CD1c-positive myeloid dendritic cell (primary cell): Measurements from ENCODE around the gene GAS2L1.

Experiments
- DNase-seq: peaks from one replicate; pipeline ENCODE4 v3.0.0-alpha.2; 2016; ENCODE audit errors: extremely low spot score

GAS2L1 gene

GRCh38 chr22:29327089-29327764 is 20.8 kb downstream of the GAS2L1 start:
- DNase-seq = no peak

GRCh38 chr22:29328055-29328454 is 21.6 kb downstream of the GAS2L1 start:
- no peak for DNase-seq

- no peak for DNase-seq
These were observed 22.4 kb downstream of the GAS2L1 start for GRCh38 chr22:29328566-29329500.

DNA sequence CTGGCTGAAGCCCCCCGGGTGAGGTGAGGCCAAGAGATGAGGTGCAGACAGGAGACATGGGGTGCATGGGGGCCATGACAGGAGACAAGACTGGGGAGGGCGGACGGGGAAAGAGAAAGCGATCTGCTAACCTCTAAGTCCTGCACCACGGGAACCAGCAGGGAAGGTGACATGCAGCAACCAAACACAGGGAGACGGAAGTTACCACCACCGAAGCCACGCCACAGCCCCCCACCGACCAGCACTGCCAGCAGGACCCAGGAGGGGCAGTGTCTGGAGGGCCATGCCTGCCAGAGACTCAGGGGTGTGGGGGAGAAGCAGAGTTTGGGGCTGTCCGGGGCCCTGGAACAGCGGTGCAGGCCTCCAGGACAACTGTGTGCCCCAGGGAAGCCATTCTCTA is 23.1 kb downstream of the GAS2L1 start:
- DNase-seq = no peak

DNA sequence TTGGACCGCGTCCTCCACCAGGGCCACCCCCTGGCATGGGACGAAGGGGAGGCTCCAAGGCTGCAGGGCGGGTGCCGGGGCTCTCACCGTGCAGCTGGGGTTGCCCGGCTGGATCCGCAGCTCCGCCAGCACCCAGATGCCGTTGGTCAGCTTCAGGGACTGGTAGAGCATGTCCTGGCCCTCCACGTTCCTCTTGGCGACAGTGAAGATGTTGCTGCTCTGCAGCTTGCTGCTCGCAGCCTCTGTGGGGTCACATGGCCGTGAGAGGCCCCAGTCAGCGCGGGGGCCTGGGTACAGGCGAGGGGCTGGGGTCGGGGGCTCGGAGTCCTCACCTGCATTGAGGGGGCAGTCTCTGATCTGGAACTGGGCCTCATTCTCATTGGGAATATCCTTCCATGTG is 23.8 kb downstream of the GAS2L1 start:
- DNase-seq = no peak

DNA sequence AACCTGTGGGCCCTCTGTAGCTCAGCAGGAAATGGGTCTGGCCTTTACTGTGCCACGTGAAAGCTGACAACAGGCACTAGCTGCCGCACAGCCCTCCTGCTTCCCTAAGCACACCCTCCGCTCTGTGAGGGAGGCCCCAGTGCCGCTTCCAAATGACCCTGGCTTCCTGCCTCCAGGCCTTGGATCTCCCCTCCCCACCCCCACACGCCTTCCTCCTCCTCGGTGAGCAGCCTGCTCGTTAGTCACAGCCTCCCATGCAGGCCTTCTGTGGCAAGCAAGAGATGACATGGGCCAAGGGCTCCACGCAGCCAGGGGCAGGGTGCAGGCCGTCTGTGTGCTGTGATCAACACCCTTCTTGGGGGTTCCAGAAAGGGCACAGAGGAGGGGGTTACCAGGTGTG is 24.3 kb downstream of the GAS2L1 start:
- DNase-seq = no peak

GRCh38 chr22:29331213-29331612 is 24.8 kb downstream of the GAS2L1 start:
- no peak for DNase-seq

GRCh38 chr22:29331658-29332300 is 25.3 kb downstream of the GAS2L1 start:
- no peak for DNase-seq

GRCh38 chr22:29332886-29333496 is 26.5 kb downstream of the GAS2L1 start:
- no peak for DNase-seq

DNA sequence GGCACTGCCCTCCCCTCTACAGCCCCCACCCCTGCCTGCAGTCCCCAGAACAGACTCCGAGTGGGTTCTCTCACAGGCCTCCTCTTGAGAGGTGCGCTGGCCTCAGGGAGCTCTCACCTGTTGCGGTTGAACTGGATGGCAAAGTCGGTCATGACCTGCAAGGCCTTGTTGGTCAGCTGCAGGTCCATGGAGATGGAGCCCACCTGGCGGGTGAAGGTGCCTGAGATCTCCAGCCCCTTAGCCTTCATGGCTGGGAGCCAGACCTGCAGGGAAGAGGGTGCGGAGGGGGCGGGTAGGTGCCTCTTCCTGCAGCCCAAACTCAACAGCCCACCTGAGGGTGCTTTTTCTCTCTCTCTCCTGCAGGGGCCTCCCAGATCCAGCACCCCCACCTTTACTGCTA is 27.7 kb downstream of the GAS2L1 start:
- no peak for DNase-seq

- no peak for DNase-seq
These were observed 28.4 kb downstream of the GAS2L1 start for GRCh38 chr22:29334696-29335344.

DNA sequence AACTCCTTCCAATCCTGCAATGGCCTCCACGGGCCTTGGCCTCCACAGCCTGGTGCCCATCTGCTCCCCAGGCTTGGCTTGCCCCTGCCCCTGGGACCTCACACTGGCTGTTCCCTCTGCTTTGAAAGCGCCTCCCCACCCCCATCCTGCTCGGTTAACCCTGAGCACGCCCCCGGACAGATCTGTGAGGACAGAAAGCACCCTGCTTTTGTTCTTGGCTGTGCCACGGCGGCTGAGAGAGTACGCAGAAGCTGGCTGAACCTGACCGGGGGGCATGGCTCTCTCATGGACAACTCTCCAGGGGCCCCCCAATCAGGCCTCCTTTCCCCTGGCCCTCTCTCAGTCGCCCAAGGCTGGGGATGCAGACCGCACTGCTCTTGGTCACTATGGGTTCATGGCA is 29.2 kb downstream of the GAS2L1 start:
- no peak for DNase-seq

DNA sequence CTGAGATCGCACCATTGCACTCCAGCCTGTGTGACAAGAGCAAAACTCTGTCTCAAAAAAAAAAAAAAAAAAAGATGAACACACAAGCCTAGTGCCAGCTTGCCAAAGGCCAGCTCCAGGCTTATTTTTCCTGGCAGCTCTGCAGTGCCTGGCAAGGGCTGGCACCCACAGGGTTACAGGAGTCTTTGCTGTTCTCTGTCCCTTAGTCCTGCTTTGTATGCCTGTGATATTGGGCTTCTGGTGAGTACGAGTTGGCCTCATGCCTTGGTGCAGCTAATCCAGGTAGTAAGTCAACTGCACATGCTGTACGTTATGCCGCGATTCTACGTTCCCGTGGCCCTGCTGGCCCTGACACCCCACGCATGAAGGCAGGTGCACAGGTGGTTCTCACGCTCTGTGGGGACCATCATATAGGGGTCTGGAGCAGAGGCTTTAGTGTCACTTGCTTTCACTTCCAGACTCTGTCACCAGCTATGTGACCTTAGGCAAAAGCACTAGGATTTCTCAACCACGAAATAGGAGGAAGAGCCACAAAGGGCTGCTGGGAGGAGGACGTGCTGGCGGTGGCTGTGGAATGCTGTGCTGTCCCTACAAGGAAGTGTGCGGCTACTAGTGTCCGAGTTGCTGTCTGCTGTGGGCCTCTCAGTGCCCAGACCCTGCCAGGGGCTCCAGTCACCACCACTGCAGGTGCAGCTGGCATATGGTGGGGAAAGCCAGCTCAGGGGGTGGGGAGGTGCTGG is 30.5 kb downstream of the GAS2L1 start:
- DNase-seq = no peak

- no peak for DNase-seq
These were observed 31.3 kb downstream of the GAS2L1 start for GRCh38 chr22:29337631-29338284.

- no peak for DNase-seq
These were observed 31.9 kb downstream of the GAS2L1 start for GRCh38 chr22:29338398-29338797.

DNA sequence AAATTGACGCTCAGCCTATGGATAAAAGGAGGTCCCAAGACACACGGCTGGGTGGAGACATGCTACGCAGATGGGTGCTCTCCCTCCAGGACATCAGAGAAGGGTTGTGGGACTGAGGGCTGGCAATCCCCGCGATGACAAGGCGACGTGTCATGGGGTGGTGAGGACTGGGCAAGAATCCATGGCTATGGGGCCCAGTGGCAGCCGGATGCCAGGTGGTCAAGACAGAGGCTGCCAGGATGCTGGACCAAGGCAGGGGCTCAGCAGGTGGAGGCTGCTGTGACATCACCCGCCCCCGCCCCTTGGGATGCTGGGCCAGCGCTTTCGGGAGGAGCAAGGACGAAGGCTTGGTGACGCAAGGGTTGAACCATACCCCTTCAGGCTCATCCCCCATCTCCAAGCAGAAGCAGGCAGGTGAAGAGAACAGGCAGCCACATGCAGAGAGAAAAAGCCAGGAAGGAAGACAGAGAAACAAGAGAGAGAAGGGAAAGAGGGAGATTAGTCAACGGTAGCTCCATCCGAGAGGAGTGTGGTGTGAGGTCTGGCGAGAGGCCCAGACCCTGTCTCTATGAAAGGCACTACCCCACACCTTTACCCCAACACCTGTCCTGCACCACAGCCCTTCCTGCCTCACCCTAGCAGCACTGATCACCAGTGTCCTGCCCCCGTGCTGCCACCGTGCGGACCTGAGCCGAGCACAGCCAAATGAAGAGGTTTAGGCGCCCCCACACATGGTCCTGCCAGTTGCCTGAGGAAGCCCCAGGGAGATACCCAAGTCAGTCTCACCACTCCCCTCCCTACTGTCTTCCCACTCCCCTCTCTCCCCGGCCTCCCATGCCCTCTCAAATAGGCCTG is 33.2 kb downstream of the GAS2L1 start:
- DNase-seq = no peak

DNA sequence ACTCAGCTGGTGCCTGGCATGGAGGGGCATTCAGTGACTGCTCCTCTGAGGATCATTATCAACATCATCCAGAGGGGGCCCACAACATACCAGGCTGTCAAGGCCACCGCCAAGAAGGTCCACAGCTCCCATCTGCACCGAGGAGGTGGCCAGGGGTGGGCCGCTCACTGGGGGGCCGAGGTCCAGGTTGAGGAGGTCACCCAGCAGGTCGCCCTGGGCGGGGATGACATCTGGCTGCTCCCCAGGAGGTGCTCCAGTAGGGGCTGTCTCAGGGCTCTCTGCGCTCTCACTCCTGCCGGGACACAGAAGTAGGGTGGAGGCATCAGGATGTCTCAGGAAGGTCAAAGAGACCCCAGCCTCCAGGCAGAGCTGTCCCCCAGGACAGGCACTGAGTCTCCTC is 34.1 kb downstream of the GAS2L1 start:
- no peak for DNase-seq

DNA sequence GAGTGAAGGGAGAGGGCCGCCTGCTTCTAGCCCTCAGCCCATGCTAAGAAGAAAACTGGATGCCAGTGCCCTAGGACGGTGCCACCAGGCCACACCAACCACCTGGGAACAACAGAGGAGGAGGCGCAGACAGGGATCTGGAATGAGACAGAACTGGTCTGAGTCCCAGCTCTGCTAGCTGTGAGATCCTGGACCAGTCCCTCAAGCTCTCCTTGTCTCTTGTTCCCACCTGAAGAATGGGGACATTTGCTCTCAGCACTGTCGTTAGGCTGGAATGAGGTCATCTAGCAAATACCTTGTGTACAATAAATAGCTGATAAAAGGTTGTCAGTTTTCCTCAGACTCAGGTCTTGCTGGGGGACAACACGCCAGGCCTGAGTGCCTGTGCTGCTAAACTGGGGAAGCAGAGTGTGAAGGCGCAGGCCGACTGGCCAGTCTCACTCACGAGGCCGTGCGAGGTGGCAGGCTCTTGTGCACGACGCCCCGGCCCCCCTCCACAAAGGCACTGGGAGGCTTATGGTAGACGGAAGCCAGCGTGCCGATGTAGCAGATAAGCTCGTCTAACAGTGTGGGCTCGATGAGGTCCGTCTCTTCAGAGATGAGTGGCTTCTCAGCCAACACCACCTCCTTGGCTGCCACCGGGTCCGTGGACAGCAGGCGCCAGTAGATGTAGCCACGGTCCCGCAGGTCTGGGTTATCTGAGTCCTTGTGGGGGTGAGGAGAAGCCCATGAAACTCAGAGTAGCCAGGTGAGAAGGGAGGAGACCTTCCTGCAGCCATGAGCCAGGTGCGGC is 34.8 kb downstream of the GAS2L1 start:
- DNase-seq = no peak

DNA sequence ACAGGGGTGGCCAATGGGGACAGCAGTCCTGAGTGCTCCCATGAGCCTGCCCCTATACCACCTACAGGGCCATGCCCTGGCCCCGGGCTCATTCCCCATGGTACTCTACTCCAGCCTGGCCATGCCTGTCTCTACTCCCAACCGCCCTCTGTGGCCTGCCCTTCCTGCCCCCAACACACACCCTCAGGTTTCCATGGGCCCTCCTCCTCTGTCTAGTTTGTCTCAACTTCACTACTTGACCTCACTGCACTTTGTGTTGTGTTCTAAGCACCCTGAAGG is 35.3 kb downstream of the GAS2L1 start:
- DNase-seq = no peak
